Parathyroid adenoma (tissue), 2 donors: ENCODE data around the gene USP48.

Experiments
- H2AFZ ChIP-seq: fragments of 300-600 bp; sonication (generic); one replicate; pipeline ENCODE4 v1.7.0; 2017; ENCODE audit warnings: antibody characterized with exemption, mild to moderate bottlenecking
- H3K27ac ChIP-seq: fragments of 300-600 bp; sonication (generic); one replicate; pipeline ENCODE4 v1.7.0; 2017
- H3K27me3 ChIP-seq: fragments of 300-600 bp; sonication (generic); one replicate; pipeline ENCODE4 v1.7.0; 2017; ENCODE audit warnings: low read length; ENCODE audit not compliant: control insufficient read depth, insufficient read depth
- H3K36me3 ChIP-seq: fragments of 300-600 bp; sonication (generic); one replicate; pipeline ENCODE4 v1.7.0; 2017; ENCODE audit warnings: low read length; ENCODE audit not compliant: control insufficient read depth, insufficient read depth
- H3K4me1 ChIP-seq: fragments of 300-600 bp; sonication (generic); one replicate; pipeline ENCODE4 v1.7.0; 2017; ENCODE audit warnings: control low read depth
- H3K4me2 ChIP-seq: fragments of 300-600 bp; sonication (generic); one replicate; pipeline ENCODE4 v1.7.0; 2017; ENCODE audit warnings: low read length
- H3K4me3 ChIP-seq: fragments of 300-600 bp; sonication (generic); one replicate; pipeline ENCODE4 v1.7.0; 2017; ENCODE audit warnings: low read depth, low read length
- H3K79me2 ChIP-seq: fragments of 300-600 bp; sonication (generic); one replicate; pipeline ENCODE4 v1.7.0; 2017; ENCODE audit warnings: control low read depth
- H3K9ac ChIP-seq: fragments of 300-600 bp; sonication (generic); one replicate; pipeline ENCODE4 v1.7.0; 2017; ENCODE audit warnings: mild to moderate bottlenecking
- H3K9me3 ChIP-seq: fragments of 300-600 bp; sonication (generic); one replicate; pipeline ENCODE4 v1.7.0; 2017; ENCODE audit warnings: low read length; ENCODE audit not compliant: control insufficient read depth
- CTCF ChIP-seq: fragments of 300-600 bp; sonication (generic); IDR thresholded peaks from one replicate; pipeline ENCODE4 v1.7.0; 2017; ENCODE audit warnings: antibody characterized with exemption, mild to moderate bottlenecking
- donor health status: primary hyperparathyroidism.

The USP48 gene

GRCh38 chr1:21706151-21706835, 76.7 kb downstream of the USP48 start:
- no peak overlapping the region for H3K4me3 ChIP-seq
- no peaks in the 10 kb centered on the region for H3K27me3 ChIP-seq
- H3K36me3 ChIP-seq, result no peaks in the 10 kb centered on the region
- H2AFZ ChIP-seq, result no peak overlapping the region
- H3K27ac ChIP-seq, result no peak overlapping the region
- no peak overlapping the region for H3K9ac ChIP-seq
- no peaks in the 10 kb centered on the region for H3K79me2 ChIP-seq
- no peaks in the 10 kb centered on the region for H3K4me1 ChIP-seq
- H3K4me2 ChIP-seq, result no peak overlapping the region
- no peak for TF ChIP-seq CTCF
- H3K9me3 ChIP-seq, result no peaks in the 10 kb centered on the region

DNA sequence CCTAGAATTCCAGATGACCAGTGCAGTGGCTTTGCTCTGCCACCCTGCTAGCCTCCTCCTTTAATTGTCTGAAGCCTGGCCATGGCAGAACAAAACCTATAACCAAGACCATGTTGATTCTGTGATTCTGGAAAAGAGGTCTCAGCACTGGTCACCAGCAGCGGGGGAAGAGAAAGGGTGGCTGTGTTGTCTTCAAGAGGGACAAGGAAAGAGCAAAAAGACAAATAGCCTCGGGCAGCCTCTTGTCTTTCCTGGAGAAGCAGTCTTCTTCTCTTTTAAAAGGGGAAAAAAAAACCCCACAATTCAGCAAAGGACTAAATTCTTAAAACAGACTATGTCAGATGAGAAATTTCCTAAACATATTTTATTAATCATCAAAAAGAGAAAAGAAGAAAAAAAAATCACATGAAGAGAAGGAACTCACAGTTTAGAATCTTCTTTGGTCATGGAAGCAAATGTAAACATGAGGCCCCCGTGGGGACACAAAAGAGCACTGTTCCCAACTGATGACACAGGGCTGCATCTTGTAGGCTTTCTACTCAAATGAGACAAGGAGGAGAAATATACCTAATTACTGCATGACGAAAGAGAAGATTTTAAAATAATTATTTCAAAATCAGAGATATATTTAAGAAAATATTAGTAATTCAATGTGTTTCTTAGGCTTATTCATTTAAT, 77.5 kb downstream of the USP48 start:
- Histone ChIP-seq H3K4me3 (no peak overlapping the region), H3K9ac (no peak overlapping the region), H2AFZ (no peak overlapping the region), H3K4me2 (no peak overlapping the region), H3K36me3 (no peaks in the 10 kb centered on the region), H3K79me2 (no peaks in the 10 kb centered on the region), H3K27me3 (no peaks in the 10 kb centered on the region), H3K4me1 (no peaks in the 10 kb centered on the region), H3K9me3 (no peaks in the 10 kb centered on the region), H3K27ac (no peak overlapping the region)
- TF ChIP-seq CTCF, result no peak

DNA sequence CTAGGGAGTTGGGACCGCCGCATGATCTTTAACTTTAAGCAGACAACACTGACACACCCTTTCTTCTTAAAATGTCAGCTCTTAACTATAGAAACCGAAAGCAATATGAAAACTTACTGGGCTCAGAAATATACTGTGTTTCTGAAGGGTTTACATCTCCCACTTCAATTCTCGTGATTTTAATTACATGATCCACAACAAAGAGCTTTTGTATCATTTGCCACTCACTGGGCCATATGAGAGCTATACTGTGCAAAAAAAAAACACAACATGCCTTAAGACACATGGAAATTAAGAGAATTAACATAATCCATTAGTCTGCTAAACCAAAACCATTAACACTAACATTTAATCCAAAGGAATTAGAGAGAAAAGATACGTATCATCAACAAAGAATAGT, 78.8 kb downstream of the USP48 start:
- Histone ChIP-seq H3K27ac (no peak overlapping the region), H3K4me2 (no peak overlapping the region), H3K36me3 (no peaks in the 10 kb centered on the region), H3K4me3 (no peak overlapping the region), H3K27me3 (no peaks in the 10 kb centered on the region), H3K4me1 (no peaks in the 10 kb centered on the region), H3K9ac (no peak overlapping the region), H3K9me3 (no peaks in the 10 kb centered on the region), H3K79me2 (no peaks in the 10 kb centered on the region), H2AFZ (no peak overlapping the region)
- no peak for TF ChIP-seq CTCF

- Histone ChIP-seq H2AFZ (no peak overlapping the region), H3K4me3 (no peak overlapping the region), H3K36me3 (no peaks in the 10 kb centered on the region), H3K79me2 (no peaks in the 10 kb centered on the region), H3K27ac (no peak overlapping the region), H3K27me3 (no peaks in the 10 kb centered on the region), H3K9ac (no peak overlapping the region), H3K9me3 (no peaks in the 10 kb centered on the region), H3K4me1 (no peaks in the 10 kb centered on the region), H3K4me2 (no peak overlapping the region)
- no peak for TF ChIP-seq CTCF
Observed at GRCh38 chr1:21703318-21703963, 79.5 kb downstream of the USP48 start.
